ENCODE measurements around the gene S100PBP.

Gene S100PBP

GRCh38 chr1:32869923-32870614 lies 52.6 kb downstream of the S100PBP start:
- no peak for DNase-seq (ENCODE audit: low read depth in 4 of 4, low spot score in 1 of 4)

GRCh38 chr1:32870615-32871363 lies 53.3 kb downstream of the S100PBP start, which contains the start of gene FNDC5:
Gene FNDC5 (minus strand): TSS chr1:32870912.
- DNase-seq (ENCODE audit: low read depth in 4 of 4, low spot score in 1 of 4): no peak

- DNase-seq (ENCODE audit: low read depth in 4 of 4, low spot score in 1 of 4): no peak
These were observed 54.1 kb downstream of the S100PBP start for GRCh38 chr1:32871364-32872191.

GRCh38 chr1:32872192-32872460 lies 54.7 kb downstream of the S100PBP start:
- DNase-seq (ENCODE audit: low read depth in 4 of 4, low spot score in 1 of 4): no peak

- no peak for DNase-seq (ENCODE audit: low read depth in 4 of 4, low spot score in 1 of 4)
These were observed 56.0 kb downstream of the S100PBP start for GRCh38 chr1:32873484-32873883.

- no peak for DNase-seq (ENCODE audit: low read depth in 4 of 4, low spot score in 1 of 4)
These were observed 57.7 kb downstream of the S100PBP start for GRCh38 chr1:32874860-32875752.

- peak in 1 of 4 experiments; percentile 40 for DNase-seq (ENCODE audit: low read depth in 4 of 4, low spot score in 1 of 4)
These were observed 59.1 kb downstream of the S100PBP start for GRCh38 chr1:32876341-32877210.

- DNase-seq (ENCODE audit: low read depth in 4 of 4, low spot score in 1 of 4): no peak
These were observed 60.0 kb downstream of the S100PBP start for GRCh38 chr1:32877211-32878110.

GRCh38 chr1:32878183-32878582 lies 60.7 kb downstream of the S100PBP start:
- DNase-seq (ENCODE audit: low read depth in 4 of 4, low spot score in 1 of 4): no peak

GRCh38 chr1:32878637-32879041 lies 61.2 kb downstream of the S100PBP start:
- DNase-seq (ENCODE audit: low read depth in 4 of 4, low spot score in 1 of 4): no peak

GRCh38 chr1:32881291-32881690 lies 63.8 kb downstream of the S100PBP start:
- no peak for DNase-seq (ENCODE audit: low read depth in 4 of 4, low spot score in 1 of 4)

- no peak for DNase-seq (ENCODE audit: low read depth in 4 of 4, low spot score in 1 of 4)
These were observed 64.7 kb downstream of the S100PBP start for GRCh38 chr1:32881871-32882850.

- DNase-seq (ENCODE audit: low read depth in 4 of 4, low spot score in 1 of 4): no peak
These were observed 66.0 kb downstream of the S100PBP start for GRCh38 chr1:32883338-32884031.

GRCh38 chr1:32884032-32884372 lies 66.5 kb downstream of the S100PBP start:
- no peak for DNase-seq (ENCODE audit: low read depth in 4 of 4, low spot score in 1 of 4)

GRCh38 chr1:32884726-32885125 lies 67.3 kb downstream of the S100PBP start:
- no peak for DNase-seq (ENCODE audit: low read depth in 4 of 4, low spot score in 1 of 4)

- no peak for DNase-seq (ENCODE audit: low read depth in 4 of 4, low spot score in 1 of 4)
These were observed 68.2 kb downstream of the S100PBP start for GRCh38 chr1:32885676-32886003.

- no peak for DNase-seq (ENCODE audit: low read depth in 4 of 4, low spot score in 1 of 4)
These were observed 68.8 kb downstream of the S100PBP start, which contains the start of gene HPCA for GRCh38 chr1:32886004-32886827. Gene HPCA (plus strand): TSS chr1:32886491. CDS start chr1:32888899, 2,408 bp downstream.

Data from stimulated activated CD4-positive, alpha-beta T cell treated with anti-CD3 and anti-CD28 coated beads, Interleukin-1b, Interleukin-23, amount 100 ng/mL, for 24 hours (primary cell).